ENCODE data around the gene PCDHGB2. TPM values are rescaled to one million over a fixed set of nuclear protein-coding genes. Genes with fewer than 3 reads are reported as not detected.

The PCDHGB2 gene
- total and polyA plus RNA-seq, 2 experiments from 2014 or later: 1.2 to 5.8 TPM

DNA sequence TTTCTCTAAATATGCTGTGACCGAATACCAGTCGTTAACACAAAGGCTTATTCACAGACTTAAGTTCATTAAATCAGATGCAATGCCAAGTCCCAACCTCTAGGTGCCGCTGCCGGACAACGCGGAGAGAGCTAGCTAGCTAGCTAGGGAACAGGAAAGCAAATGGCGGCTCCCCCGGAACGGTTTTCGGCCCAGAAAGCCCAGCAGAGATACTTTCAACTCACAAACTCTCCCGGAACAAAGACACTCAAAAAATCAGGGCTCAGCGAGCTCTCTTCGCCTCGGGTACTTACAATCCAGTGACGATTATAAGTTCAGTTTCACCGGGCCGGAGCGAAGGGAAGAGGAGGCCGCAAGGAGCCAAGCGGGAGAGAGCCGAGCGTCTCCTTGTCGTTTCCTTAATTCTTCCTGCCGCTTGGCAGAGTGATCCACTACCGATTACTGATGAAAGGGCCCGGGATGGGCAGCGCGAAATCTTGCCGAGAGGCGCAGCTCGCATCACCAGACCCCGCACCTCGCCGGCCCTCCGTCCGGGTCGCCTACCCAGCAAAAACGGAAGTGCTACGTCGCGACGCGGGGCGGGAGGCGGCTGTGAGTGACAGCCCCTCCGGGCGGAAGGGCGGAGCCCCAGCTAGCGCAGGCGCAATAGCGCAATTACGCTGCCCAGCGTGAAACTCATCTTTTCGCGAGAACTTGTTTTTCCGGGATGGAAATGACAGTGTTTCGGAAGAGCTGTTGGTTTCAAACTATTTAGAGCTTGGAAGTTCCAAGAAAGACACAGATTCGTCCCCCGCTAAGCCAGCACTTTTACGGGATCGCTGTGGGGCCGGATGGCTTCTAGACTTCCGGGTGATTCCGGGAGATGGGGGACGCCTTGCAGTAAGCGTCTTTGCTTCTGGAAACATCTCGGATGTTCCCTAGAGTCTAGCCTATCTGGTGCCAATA lies 39.3 kb upstream of the PCDHGB2 start, which contains the start of gene TAF7:
Gene TAF7 (minus strand): TSS at position 560 of the 945 bp plus-strand sequence. CDS start 740 bp downstream, outside the sequence.
- Mint-ChIP-seq H3K4me1 (peaks cover 10% of the 10 kb centered on the region), H3K36me3 (ENCODE audit: low read depth) (peaks cover 51% of the 10 kb centered on the region), H3K4me3 (peak within 1 kb of the TSS; percentile 95), H3K27ac (peak within 1 kb of the TSS; percentile 99), H3K9me3 (peaks cover 53% of the 10 kb centered on the region), H3K27me3 (ENCODE audit: insufficient read depth, low read depth, poor library complexity) (peaks cover 15% of the 10 kb centered on the region)
- no peaks in the 10 kb centered on the region for H3K27me3 ChIP-seq (ENCODE audit: insufficient read depth)
- peaks cover 14% of the 10 kb centered on the region; the same call in 1 of the 2 replicates for H3K4me1 ChIP-seq (ENCODE audit: insufficient read depth)
- H3K4me2 ChIP-seq: peak within 1 kb of the TSS; percentile 80
- no peaks in the 10 kb centered on the region for H3F3A ChIP-seq (replicated peaks; ENCODE audit: low read depth)
- TF ChIP-seq, protein P1, sequence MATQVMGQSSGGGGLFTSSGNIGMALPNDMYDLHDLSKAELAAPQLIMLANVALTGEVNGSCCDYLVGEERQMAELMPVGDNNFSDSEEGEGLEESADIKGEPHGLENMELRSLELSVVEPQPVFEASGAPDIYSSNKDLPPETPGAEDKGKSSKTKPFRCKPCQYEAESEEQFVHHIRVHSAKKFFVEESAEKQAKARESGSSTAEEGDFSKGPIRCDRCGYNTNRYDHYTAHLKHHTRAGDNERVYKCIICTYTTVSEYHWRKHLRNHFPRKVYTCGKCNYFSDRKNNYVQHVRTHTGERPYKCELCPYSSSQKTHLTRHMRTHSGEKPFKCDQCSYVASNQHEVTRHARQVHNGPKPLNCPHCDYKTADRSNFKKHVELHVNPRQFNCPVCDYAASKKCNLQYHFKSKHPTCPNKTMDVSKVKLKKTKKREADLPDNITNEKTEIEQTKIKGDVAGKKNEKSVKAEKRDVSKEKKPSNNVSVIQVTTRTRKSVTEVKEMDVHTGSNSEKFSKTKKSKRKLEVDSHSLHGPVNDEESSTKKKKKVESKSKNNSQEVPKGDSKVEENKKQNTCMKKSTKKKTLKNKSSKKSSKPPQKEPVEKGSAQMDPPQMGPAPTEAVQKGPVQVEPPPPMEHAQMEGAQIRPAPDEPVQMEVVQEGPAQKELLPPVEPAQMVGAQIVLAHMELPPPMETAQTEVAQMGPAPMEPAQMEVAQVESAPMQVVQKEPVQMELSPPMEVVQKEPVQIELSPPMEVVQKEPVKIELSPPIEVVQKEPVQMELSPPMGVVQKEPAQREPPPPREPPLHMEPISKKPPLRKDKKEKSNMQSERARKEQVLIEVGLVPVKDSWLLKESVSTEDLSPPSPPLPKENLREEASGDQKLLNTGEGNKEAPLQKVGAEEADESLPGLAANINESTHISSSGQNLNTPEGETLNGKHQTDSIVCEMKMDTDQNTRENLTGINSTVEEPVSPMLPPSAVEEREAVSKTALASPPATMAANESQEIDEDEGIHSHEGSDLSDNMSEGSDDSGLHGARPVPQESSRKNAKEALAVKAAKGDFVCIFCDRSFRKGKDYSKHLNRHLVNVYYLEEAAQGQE (IDR thresholded peaks at IDR 0.05; ENCODE audit: unreplicated experiment): no peak
- TF ChIP-seq CTCF (conservative IDR thresholded peaks at IDR 0.05; ENCODE audit: low read depth in 2 of 2): peak; percentile 86 to 88
- TF ChIP-seq ETS1 (IDR thresholded peaks at IDR 0.05): peak; percentile 50
- TF ChIP-seq EZH2phosphoT487 (IDR thresholded peaks at IDR 0.05; ENCODE audit: unreplicated experiment): no peak
- TF ChIP-seq ZNF114 (CRISPR knock-in tag; IDR thresholded peaks at IDR 0.05): no peak
- TF ChIP-seq STAT1 (IDR thresholded peaks at IDR 0.05; ENCODE audit: unreplicated experiment): no peak
- no peak for TF ChIP-seq NANOG (IDR thresholded peaks at IDR 0.05; ENCODE audit: borderline replicate concordance)
- TF ChIP-seq POLR2AphosphoS5 (IDR thresholded peaks at IDR 0.05; ENCODE audit: low read depth): peak; percentile 99
- no peak for TF ChIP-seq ZNF331 (CRISPR knock-in tag; IDR thresholded peaks at IDR 0.05; ENCODE audit: low read depth)
- peak; percentile 82 for TF ChIP-seq CREB1 (CRISPR knock-in tag; IDR thresholded peaks at IDR 0.05; ENCODE audit: low read depth)
- ATAC-seq (peak; percentile 96), DNase-seq (ENCODE audit: low spot score) (peak; percentile 97)
- H3K79me2 ChIP-seq (replicated peaks; ENCODE audit: insufficient read depth): peaks cover 42% of the 10 kb centered on the region
- H3K27ac ChIP-seq (ENCODE audit: low read depth): peak within 1 kb of the TSS; percentile 92
- peak within 1 kb of the TSS; percentile 67 for H3K4me3 ChIP-seq
- H4K20me1 ChIP-seq (replicated peaks; ENCODE audit: insufficient read depth): peaks cover 24% of the 10 kb centered on the region
- H3K9me2 ChIP-seq (ENCODE audit: insufficient read depth): no peaks in the 10 kb centered on the region
- H3K36me3 ChIP-seq (ENCODE audit: insufficient read depth): peaks cover 13% of the 10 kb centered on the region
- peak within 1 kb of the TSS; percentile 87 for H2AFZ ChIP-seq

All from GM23338 (cell line).